HT-29 (cell line): ENCODE data around the gene GALNS. TPM values are rescaled to one million over a fixed set of nuclear protein-coding genes. Genes with fewer than 3 reads are reported as not detected.

Experiments
- DNase-seq: peaks from one replicate; pipeline ENCODE4 v3.0.0-alpha.2; 2015; ENCODE audit warnings: low spot score
- total RNA-seq: library from RNA; depleted of rRNA; stranded (reverse); fragments of >200 nt; shearing (Covaris generic); gene quantifications from 2 replicates; pipeline ENCODE4 v1.2.3, GENCODE V29; 2014

The GALNS gene
- total RNA-seq, 1 experiment from 2014 or later = 18.4 TPM

- DNase-seq = no peak
Observed at GRCh38 chr16:88875703-88876234, 19.0 kb upstream of the GALNS start.

GRCh38 chr16:88874938-88875599 is 18.3 kb upstream of the GALNS start:
- no peak for DNase-seq

- no peak for DNase-seq
Observed at GRCh38 chr16:88872650-88873331, 16.0 kb upstream of the GALNS start.

- no peak for DNase-seq
Observed at GRCh38 chr16:88871730-88872416, 15.1 kb upstream of the GALNS start.

GRCh38 chr16:88871349-88871702 is 14.6 kb upstream of the GALNS start:
- DNase-seq = no peak

- DNase-seq = no peak
Observed at GRCh38 chr16:88870608-88871348, 14.0 kb upstream of the GALNS start.

- no peak for DNase-seq
Observed at GRCh38 chr16:88869673-88869980, 12.9 kb upstream of the GALNS start.

- DNase-seq = no peak
Observed at GRCh38 chr16:88868974-88869672, 12.4 kb upstream of the GALNS start.

- no peak for DNase-seq
Observed at GRCh38 chr16:88867581-88868246, 11.0 kb upstream of the GALNS start.

- no peak for DNase-seq
Observed at GRCh38 chr16:88866151-88866920, 9.6 kb upstream of the GALNS start, which contains the start of gene PABPN1L. PABPN1L (minus strand) TSS chr16:88866660; CDS start chr16:88866606, 54 bp downstream.

- no peak for DNase-seq
Observed at GRCh38 chr16:88865742-88866141, 9.0 kb upstream of the GALNS start.

- DNase-seq = no peak
Observed at GRCh38 chr16:88865310-88865709, 8.6 kb upstream of the GALNS start.

GRCh38 chr16:88864521-88864920 is 7.8 kb upstream of the GALNS start:
- DNase-seq = no peak

- no peak for DNase-seq
Observed at GRCh38 chr16:88864099-88864498, 7.4 kb upstream of the GALNS start.

- DNase-seq = no peak
Observed at GRCh38 chr16:88863426-88863825, 6.7 kb upstream of the GALNS start.

- DNase-seq = no peak
Observed at GRCh38 chr16:88862968-88863367, 6.2 kb upstream of the GALNS start.

GRCh38 chr16:88861359-88861758 is 4.6 kb upstream of the GALNS start:
- DNase-seq = no peak

GRCh38 chr16:88859381-88860091 is 2.8 kb upstream of the GALNS start:
- DNase-seq = no peak

GRCh38 chr16:88857728-88858339 is 1.1 kb upstream of the GALNS start:
- DNase-seq = peak; percentile 83
